Activated CD4-positive, CD25-positive, alpha-beta regulatory T cell treated with anti-CD3 and anti-CD28 coated beads, Interleukin-2, amount 50 U/mL, for 24 hours (primary cell): ENCODE results near the gene WDR90.
A peak's percentile ranks its signal among the peaks of the same experiment; 100 is the strongest.
"Not testable (repeated sequence)": the region's sequence is repeated elsewhere in the genome, so short reads cannot be mapped to it uniquely, and the experiment has no call there.

Experiments
- ATAC-seq, 2 donors: fragments of 150-1000 bp; cut with Tn5 transposase; one replicate each; pipeline ENCODE4 v1.10.0; 2021; ENCODE audit warnings: mild to moderate bottlenecking in 1 of 2, moderate library complexity in 1 of 2

Gene WDR90

GRCh38 chr16:709566-710499 lies 60.7 kb downstream of the WDR90 start:
- no peak for ATAC-seq

- no peak for ATAC-seq
Measured at GRCh38 chr16:710500-711075, 61.4 kb downstream of the WDR90 start.

- no peak for ATAC-seq
Measured at GRCh38 chr16:711084-711483, 61.9 kb downstream of the WDR90 start.

- ATAC-seq = peak; percentile 64 to 66
Measured at GRCh38 chr16:711548-712320, 62.6 kb downstream of the WDR90 start.

- ATAC-seq = not testable (repeated sequence)
Measured at GRCh38 chr16:712740-713250, 63.6 kb downstream of the WDR90 start.

- no peak for ATAC-seq
Measured at GRCh38 chr16:714079-714478, 64.9 kb downstream of the WDR90 start.

- ATAC-seq = peak; percentile 86 to 89
Measured at GRCh38 chr16:714558-715476, 65.7 kb downstream of the WDR90 start, which contains the start of gene METRN. TSS of gene METRN (plus strand) at chr16:715118. CDS start at chr16:715290, 172 bp downstream.

- peak; percentile 20 to 21 for ATAC-seq
Measured at GRCh38 chr16:715477-716199, 66.5 kb downstream of the WDR90 start.

GRCh38 chr16:716200-716568 lies 67.0 kb downstream of the WDR90 start:
- no peak for ATAC-seq

- no peak for ATAC-seq
Measured at GRCh38 chr16:716768-717325, 67.7 kb downstream of the WDR90 start.
